Glutamatergic neuron (in vitro differentiated cells): Measurements from ENCODE around the gene NPR3. TPM values are rescaled to one million over a fixed set of nuclear protein-coding genes. Genes with fewer than 3 reads are reported as not detected.

Experiments
- DNase-seq: peaks from one replicate; pipeline ENCODE4 v3.0.0; 2022
- H3K27ac Mint-ChIP-seq: one replicate; pipeline ENCODE4 v1.8.0; 2020; ENCODE audit warnings: mild to moderate bottlenecking, mixed read lengths, inconsistent platforms; ENCODE audit not compliant: unreplicated experiment
- H3K27me3 Mint-ChIP-seq: one replicate; pipeline ENCODE4 v1.8.0; 2020; ENCODE audit warnings: mild to moderate bottlenecking, moderate library complexity, mixed read lengths, inconsistent platforms; ENCODE audit not compliant: unreplicated experiment
- H3K36me3 Mint-ChIP-seq: one replicate; pipeline ENCODE4 v1.8.0; 2020; ENCODE audit warnings: mild to moderate bottlenecking, mixed read lengths, inconsistent platforms; ENCODE audit not compliant: unreplicated experiment
- H3K4me1 Mint-ChIP-seq: one replicate; pipeline ENCODE4 v1.8.0; 2020; ENCODE audit warnings: mild to moderate bottlenecking, low read depth, mixed read lengths, inconsistent platforms; ENCODE audit not compliant: unreplicated experiment
- H3K4me3 Mint-ChIP-seq: one replicate; pipeline ENCODE4 v1.8.0; 2020; ENCODE audit warnings: mild to moderate bottlenecking, mixed read lengths, inconsistent platforms; ENCODE audit not compliant: unreplicated experiment
- H3K9me3 Mint-ChIP-seq: one replicate; pipeline ENCODE4 v1.8.0; 2020; ENCODE audit warnings: mild to moderate bottlenecking, moderate library complexity, mixed read lengths, inconsistent platforms; ENCODE audit not compliant: unreplicated experiment
- total RNA-seq: library from RNA; stranded (reverse); fragmentation: NEBNext Ultra II Directional; extraction: Animal tissue kit (Norgen Biotek cat#: 25700); gene quantifications from one replicate; pipeline ENCODE4 v1.2.1, GENCODE V29; 2021; ENCODE audit not compliant: unreplicated experiment
- TF ChIP-seq, protein P1 (sequence below): fragments of 200-600 bp; sonication (generic); IDR thresholded peaks from one replicate; pipeline ENCODE4 v1.5.0; 2021; ENCODE audit not compliant: partially characterized antibody, unreplicated experiment

The NPR3 gene
- total RNA-seq, 1 donor from 2014 or later = not detected

DNA sequence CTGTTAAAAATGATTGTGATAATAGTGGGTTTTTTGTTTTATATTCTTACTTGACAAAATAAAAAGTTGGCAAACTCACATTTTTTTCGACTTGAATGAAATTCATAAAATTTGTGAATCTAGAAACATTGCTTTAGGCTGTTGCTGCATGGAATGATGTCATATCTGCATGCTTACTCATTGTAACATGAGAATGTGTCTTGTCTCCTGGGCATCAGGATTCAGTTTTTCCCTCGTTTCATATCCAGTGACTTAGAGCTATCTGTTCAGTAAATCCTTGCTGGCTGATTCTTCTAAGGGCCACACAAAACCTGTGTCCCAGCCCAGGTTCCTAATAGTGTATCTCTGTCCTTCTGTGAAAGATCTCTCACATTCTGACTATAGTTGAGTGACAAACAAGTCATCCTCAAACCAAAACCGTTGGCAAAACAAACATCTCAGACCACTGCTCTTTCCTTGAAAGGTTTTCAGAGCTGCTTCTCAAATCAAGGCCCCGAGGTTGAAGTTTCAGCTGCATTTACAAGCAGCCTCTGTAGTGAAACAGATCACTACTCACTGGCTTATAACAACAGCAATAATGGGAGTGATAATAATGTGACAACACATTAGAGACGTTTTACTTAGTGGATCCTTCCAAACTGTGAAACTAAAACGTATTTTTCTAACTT is 95.0 kb downstream of the NPR3 start:
- Mint-ChIP-seq H3K27ac (peak overlapping the region; percentile 30), H3K4me3 (peak overlapping the region; percentile 2), H3K4me1 (no peaks in the 10 kb centered on the region), H3K36me3 (no peaks in the 10 kb centered on the region), H3K9me3 (peaks cover 2% of the 10 kb centered on the region), H3K27me3 (no peaks in the 10 kb centered on the region)
- DNase-seq = no peak
- TF ChIP-seq, protein P1, sequence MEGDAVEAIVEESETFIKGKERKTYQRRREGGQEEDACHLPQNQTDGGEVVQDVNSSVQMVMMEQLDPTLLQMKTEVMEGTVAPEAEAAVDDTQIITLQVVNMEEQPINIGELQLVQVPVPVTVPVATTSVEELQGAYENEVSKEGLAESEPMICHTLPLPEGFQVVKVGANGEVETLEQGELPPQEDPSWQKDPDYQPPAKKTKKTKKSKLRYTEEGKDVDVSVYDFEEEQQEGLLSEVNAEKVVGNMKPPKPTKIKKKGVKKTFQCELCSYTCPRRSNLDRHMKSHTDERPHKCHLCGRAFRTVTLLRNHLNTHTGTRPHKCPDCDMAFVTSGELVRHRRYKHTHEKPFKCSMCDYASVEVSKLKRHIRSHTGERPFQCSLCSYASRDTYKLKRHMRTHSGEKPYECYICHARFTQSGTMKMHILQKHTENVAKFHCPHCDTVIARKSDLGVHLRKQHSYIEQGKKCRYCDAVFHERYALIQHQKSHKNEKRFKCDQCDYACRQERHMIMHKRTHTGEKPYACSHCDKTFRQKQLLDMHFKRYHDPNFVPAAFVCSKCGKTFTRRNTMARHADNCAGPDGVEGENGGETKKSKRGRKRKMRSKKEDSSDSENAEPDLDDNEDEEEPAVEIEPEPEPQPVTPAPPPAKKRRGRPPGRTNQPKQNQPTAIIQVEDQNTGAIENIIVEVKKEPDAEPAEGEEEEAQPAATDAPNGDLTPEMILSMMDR = no peak

DNA sequence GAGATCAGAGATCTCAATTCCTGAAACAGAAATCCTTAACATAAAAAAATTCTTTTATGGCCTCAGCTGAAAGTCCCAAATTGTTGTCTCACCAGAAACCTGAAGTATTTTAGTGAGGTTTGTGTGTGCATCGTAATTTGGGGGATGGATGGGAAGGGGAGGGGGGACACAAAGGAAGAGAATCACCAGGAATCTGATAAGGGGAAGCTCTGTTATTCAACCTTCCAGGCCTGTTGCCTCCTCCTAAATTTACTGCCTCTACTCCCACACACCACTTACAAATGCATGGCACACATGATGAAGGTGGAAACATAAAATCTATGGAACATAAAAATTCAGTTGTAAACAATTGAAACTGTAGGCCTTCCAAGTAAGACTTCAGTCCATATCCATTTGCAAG is 97.7 kb downstream of the NPR3 start:
- no peak for DNase-seq
- no peaks in the 10 kb centered on the region for H3K4me1 Mint-ChIP-seq
- no peaks in the 10 kb centered on the region for H3K36me3 Mint-ChIP-seq
- peaks cover 2% of the 10 kb centered on the region for H3K9me3 Mint-ChIP-seq
- no peaks in the 10 kb centered on the region for H3K27me3 Mint-ChIP-seq
- H3K4me3 Mint-ChIP-seq = no peak overlapping the region
- TF ChIP-seq, protein P1 = no peak
- H3K27ac Mint-ChIP-seq = no peak overlapping the region

DNA sequence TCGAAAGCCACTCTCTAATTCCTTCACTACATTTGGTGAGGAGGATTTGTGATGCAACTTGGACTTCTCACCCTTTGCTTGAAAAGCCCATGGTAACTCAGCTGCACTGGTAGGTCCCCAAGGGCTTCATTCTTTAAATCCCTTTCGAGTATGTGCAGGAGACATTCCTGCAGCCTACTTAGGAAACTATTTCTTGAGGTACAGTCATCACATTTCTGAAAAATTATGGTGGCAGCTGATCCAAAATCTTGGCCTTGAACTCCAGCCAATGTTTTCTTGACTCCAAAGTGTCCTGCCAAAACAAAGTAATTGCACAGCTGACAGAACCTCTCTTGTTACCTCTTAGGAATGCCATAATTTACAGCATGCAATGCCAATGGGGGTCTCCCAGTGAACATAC is 99.7 kb downstream of the NPR3 start:
- no peaks in the 10 kb centered on the region for H3K36me3 Mint-ChIP-seq
- no peak overlapping the region for H3K27ac Mint-ChIP-seq
- no peak for DNase-seq
- TF ChIP-seq, protein P1 = no peak
- no peaks in the 10 kb centered on the region for H3K4me1 Mint-ChIP-seq
- no peaks in the 10 kb centered on the region for H3K9me3 Mint-ChIP-seq
- no peak overlapping the region for H3K4me3 Mint-ChIP-seq
- H3K27me3 Mint-ChIP-seq = no peaks in the 10 kb centered on the region

- TF ChIP-seq, protein P1 = no peak
- Mint-ChIP-seq H3K27me3 (no peaks in the 10 kb centered on the region), H3K27ac (no peak overlapping the region), H3K4me3 (no peak overlapping the region), H3K9me3 (no peaks in the 10 kb centered on the region), H3K36me3 (no peaks in the 10 kb centered on the region), H3K4me1 (no peaks in the 10 kb centered on the region)
- no peak for DNase-seq
Measured at GRCh38 chr5:32812399-32812798, 101.3 kb downstream of the NPR3 start.

DNA sequence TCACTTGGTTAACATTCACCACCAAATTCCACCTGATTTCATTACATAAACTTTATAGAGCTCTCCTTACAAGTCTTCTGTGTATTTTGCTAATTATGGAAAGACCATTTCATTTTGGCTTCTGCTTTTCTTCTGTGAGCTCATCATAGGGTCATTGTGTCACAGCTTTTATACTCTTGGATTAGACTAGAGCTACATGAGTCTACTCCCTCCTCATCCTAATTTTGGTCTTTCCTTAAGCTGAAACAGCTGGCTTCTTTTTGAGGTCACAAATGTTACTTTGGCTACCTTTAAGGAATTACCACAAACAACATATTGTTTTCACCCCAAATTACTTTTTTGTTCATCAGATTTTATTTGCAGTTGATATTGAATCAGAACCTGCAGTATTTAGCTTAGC is 103.0 kb downstream of the NPR3 start:
- H3K36me3 Mint-ChIP-seq = no peaks in the 10 kb centered on the region

More for the DNA sequence above, 103.0 kb downstream of the NPR3 start:
- no peaks in the 10 kb centered on the region for H3K4me1 Mint-ChIP-seq
- no peak overlapping the region for H3K27ac Mint-ChIP-seq
- H3K9me3 Mint-ChIP-seq = no peaks in the 10 kb centered on the region
- no peak for DNase-seq
- H3K4me3 Mint-ChIP-seq = no peak overlapping the region
- no peaks in the 10 kb centered on the region for H3K27me3 Mint-ChIP-seq
- TF ChIP-seq, protein P1 = no peak
